ENCODE results near the gene SERPINB10. TPM values are rescaled to one million over a fixed set of nuclear protein-coding genes. Genes with fewer than 3 reads are reported as not detected.

The SERPINB10 gene
- total RNA-seq, 4 donors from 2014 or later: 0.26 to 8.4 (median 1.4) TPM; not detected in 1

DNA sequence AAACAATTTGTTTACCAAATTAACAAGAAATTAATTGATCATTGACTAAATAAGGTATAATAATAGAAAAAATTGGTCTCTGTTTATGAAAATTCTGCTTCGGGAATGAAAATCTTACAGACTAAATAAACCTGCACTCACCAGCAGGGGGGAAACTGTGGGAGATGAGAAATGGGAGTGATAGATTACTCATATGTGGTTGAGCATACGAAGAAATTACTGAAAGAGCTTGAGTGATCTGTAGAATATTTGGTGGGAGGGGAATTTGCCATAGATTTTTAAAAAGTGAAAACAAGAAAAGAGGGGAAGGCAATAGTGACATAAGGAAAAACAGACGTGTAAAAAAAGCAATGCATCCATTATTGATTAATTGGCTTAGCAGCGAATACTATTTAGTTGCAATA, 43.5 kb downstream of the SERPINB10 start:
- no peak overlapping the region for H3K27ac ChIP-seq
- TF ChIP-seq, protein P1, sequence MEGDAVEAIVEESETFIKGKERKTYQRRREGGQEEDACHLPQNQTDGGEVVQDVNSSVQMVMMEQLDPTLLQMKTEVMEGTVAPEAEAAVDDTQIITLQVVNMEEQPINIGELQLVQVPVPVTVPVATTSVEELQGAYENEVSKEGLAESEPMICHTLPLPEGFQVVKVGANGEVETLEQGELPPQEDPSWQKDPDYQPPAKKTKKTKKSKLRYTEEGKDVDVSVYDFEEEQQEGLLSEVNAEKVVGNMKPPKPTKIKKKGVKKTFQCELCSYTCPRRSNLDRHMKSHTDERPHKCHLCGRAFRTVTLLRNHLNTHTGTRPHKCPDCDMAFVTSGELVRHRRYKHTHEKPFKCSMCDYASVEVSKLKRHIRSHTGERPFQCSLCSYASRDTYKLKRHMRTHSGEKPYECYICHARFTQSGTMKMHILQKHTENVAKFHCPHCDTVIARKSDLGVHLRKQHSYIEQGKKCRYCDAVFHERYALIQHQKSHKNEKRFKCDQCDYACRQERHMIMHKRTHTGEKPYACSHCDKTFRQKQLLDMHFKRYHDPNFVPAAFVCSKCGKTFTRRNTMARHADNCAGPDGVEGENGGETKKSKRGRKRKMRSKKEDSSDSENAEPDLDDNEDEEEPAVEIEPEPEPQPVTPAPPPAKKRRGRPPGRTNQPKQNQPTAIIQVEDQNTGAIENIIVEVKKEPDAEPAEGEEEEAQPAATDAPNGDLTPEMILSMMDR (IDR thresholded peaks at IDR 0.05): peak in 1 of 6 experiments; percentile 26
- no peak for TF ChIP-seq POLR2A (IDR thresholded peaks at IDR 0.05)
- WGBS, 2 donors: 56 to 59% methylated on average over 4 of the region's 4 CpGs
- H3K4me1 ChIP-seq: peaks cover 3 to 15% (median 4%) of the 10 kb centered on the region in 3 donors
- H3K36me3 ChIP-seq: no peaks in the 10 kb centered on the region
- H3K9me3 ChIP-seq: no peaks in the 10 kb centered on the region
- intact Hi-C loops (cut with DNase I): no loop called here
- DNase-seq: no peak
- H3K4me3 ChIP-seq: no peak overlapping the region
- peaks cover 0 to 10% (median 0%) of the 10 kb centered on the region in 4 donors for H3K27me3 ChIP-seq

DNA sequence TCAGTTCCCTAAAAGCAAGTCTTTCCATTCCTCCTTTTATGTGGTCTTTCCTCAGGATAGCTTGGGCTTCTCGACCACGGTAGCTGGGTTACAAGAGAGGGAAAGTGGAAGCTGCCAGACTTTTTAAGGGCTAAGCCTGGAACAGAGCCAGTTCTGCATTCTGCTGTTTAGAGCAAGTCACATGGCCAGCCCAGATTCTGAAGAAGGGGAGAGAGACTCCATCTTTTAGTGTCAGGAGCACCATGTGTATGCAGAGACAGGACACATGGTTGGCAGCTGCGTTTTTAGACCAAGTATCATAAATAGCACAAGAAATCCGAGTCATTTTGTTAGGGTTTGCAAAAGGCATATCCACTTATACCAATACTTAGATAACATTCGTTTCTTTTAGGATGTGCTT, 46.1 kb downstream of the SERPINB10 start:
- Histone ChIP-seq H3K27ac (no peak overlapping the region), H3K27me3 (peaks cover 0 to 17% (median 0%) of the 10 kb centered on the region in 4 donors), H3K36me3 (no peaks in the 10 kb centered on the region), H3K4me1 (peaks cover 3 to 11% (median 4%) of the 10 kb centered on the region in 3 donors), H3K4me3 (no peak overlapping the region), H3K9me3 (no peaks in the 10 kb centered on the region)
- intact Hi-C loops (cut with DNase I): no loop called here
- no peak for DNase-seq
- WGBS, 2 donors: 58 to 69% methylated on average over 5 of the region's 5 CpGs
- TF ChIP-seq, protein P1 (IDR thresholded peaks at IDR 0.05): no peak
- TF ChIP-seq POLR2A (IDR thresholded peaks at IDR 0.05): no peak

DNA sequence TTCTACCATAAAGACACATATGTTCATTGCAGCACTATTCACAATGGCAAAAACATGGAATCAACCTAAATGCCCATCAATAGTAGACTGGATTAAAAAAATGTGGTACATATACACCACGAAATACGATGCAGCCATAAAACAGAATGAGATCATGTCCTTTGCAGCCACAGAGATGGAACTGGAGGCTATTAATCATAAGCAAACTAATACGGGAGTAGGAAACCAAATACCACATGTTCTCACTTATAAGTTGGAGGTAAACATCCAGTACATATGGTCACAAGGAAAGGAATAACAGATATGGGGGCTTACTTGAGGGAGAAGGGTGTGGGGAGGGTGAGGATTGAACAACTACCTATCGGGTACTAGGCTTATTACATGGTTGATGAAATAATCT, 49.0 kb downstream of the SERPINB10 start:
- no peak overlapping the region for H3K27ac ChIP-seq
- WGBS, 2 donors: 52 to 59% methylated on average over 4 of the region's 4 CpGs
- no peak for DNase-seq
- intact Hi-C loops (cut with DNase I): no loop called here
- no peaks in the 10 kb centered on the region for H3K9me3 ChIP-seq
- H3K27me3 ChIP-seq: peaks cover 0 to 20% (median 0%) of the 10 kb centered on the region in 4 donors
- TF ChIP-seq POLR2A (IDR thresholded peaks at IDR 0.05): no peak
- TF ChIP-seq, protein P1 (IDR thresholded peaks at IDR 0.05): no peak
- peaks cover 0 to 5% (median 0%) of the 10 kb centered on the region in 3 donors for H3K4me1 ChIP-seq
- no peaks in the 10 kb centered on the region for H3K36me3 ChIP-seq
- H3K4me3 ChIP-seq: no peak overlapping the region

DNA sequence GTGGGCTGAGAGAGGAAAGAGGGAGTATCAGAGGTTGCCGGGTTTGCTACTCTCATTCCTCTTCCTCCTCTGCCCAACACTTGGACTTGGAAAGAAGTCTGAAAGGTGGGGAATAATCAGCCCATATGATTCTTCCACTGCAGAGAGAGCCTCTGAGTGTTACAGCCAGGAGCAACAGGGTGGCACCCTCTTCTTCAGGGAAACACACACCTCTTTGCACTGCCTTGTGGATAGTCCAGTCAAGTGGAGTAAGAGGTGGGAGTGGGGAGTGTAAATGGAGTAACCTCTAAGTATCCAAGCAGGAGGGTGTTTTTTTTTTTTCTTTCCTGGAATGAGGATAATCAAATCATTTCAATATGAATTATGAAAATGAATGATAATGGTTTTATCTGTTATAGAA, 53.1 kb downstream of the SERPINB10 start:
- Histone ChIP-seq H3K36me3 (no peaks in the 10 kb centered on the region), H3K27ac (no peak overlapping the region), H3K4me1 (peaks cover 0 to 30% (median 5%) of the 10 kb centered on the region in 3 donors), H3K9me3 (no peaks in the 10 kb centered on the region), H3K4me3 (no peak overlapping the region), H3K27me3 (peaks cover 0 to 19% (median 0%) of the 10 kb centered on the region in 4 donors)
- DNase-seq: no peak
- WGBS, 2 donors: 57 to 92% methylated on average over 1 of the region's 1 CpG
- intact Hi-C loops (cut with DNase I): no loop called here
- no peak for TF ChIP-seq POLR2A (IDR thresholded peaks at IDR 0.05)
- TF ChIP-seq, protein P1 (IDR thresholded peaks at IDR 0.05): no peak

DNA sequence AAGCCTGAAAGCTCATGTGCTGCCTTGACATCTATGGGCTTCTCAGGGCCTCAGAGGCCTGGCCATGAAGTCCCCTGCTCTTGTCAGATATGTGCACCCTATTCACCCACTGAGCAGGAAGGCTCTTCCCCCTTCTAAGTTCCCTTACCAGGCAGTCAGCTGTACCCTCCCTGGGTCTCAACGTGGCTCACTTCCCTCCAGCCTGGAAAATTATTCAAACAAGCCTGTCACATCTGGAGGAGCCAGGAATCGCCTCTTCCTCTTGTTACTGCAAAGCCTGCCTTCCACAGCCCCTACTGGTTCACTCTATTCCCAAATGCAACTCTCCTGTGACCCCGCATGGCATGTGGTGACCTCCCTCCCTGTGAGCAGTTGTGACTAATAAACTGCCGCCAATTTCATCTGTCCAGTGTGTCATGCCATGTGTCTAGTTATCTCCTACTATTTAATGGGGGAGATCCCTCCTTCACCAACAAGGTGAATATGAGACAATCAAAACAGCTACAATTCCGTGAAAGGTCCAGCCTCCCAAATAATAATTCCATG, 53.8 kb downstream of the SERPINB10 start:
- Histone ChIP-seq H3K9me3 (no peaks in the 10 kb centered on the region), H3K27me3 (peaks cover 0 to 13% (median 0%) of the 10 kb centered on the region in 4 donors), H3K4me1 (peaks cover 0 to 30% (median 5%) of the 10 kb centered on the region in 3 donors), H3K27ac (no peak overlapping the region), H3K4me3 (no peak overlapping the region), H3K36me3 (no peaks in the 10 kb centered on the region)
- TF ChIP-seq, protein P1 (IDR thresholded peaks at IDR 0.05): no peak
- TF ChIP-seq POLR2A (IDR thresholded peaks at IDR 0.05): no peak
- no peak for DNase-seq
- intact Hi-C loops (cut with DNase I): no loop called here
- WGBS, 2 donors: 61 to 77% methylated on average over 5 of the region's 5 CpGs
